ENCODE measurements around the gene YWHAE.
A peak's percentile ranks its signal among the peaks of the same experiment; 100 is the strongest.
"Not testable (repeated sequence)": the region's sequence is repeated elsewhere in the genome, so short reads cannot be mapped to it uniquely, and the experiment has no call there.

The YWHAE gene

DNA sequence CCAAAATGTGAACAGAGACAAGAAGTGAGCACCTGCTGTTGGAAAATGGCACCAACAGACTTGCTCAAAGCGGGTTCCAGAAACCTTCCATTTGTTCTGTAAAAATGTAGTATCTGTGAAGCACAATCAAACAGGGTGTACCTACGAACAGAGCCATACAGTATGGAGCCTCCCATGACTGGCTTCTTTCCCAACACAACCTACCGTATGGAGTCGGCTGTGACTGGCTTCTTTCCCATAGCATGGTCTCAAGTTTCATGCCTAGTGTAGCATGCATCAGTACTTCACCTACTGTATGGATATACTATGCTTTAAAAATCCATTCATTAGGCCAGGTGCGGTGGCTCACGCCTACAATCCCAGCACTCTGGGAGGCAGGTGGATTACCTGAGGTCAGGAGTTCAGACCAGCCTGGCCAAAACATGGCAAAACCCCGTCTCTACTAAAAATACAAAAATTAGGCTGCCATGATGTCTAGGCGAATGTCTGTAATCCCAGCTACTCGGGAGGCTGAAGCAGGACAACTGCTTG lies 26.2 kb downstream of the YWHAE start:
- no peak for DNase-seq (ENCODE audit: low read depth)

DNA sequence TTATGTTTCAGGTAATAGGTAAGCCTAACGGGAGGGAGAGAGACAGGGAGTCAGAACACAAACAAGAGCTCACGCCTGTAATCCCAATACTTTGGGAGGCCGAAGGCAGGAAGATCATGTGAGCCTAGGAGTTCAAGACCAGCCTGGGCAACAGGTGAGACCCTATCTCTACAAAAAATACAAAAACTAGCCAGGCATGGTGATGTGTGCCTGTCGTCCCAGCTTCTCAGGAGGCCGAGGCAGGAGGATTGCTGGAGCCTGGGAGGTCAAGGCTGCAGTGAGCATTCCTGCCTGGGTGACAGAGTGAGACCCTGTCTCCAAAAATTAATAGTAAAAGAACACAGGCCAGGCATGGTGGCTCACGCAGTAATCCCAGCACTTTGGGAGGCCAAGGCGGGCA lies 27.4 kb downstream of the YWHAE start:
- no peak for DNase-seq (ENCODE audit: low read depth)

GRCh38 chr17:1371893-1372590 lies 28.0 kb downstream of the YWHAE start:
- no peak for DNase-seq (ENCODE audit: low read depth)

- no peak for DNase-seq (ENCODE audit: low read depth)
These were observed 31.4 kb downstream of the YWHAE start for GRCh38 chr17:1368588-1368987.

GRCh38 chr17:1367351-1367745 lies 32.7 kb downstream of the YWHAE start:
- DNase-seq (ENCODE audit: low read depth): no peak

DNA sequence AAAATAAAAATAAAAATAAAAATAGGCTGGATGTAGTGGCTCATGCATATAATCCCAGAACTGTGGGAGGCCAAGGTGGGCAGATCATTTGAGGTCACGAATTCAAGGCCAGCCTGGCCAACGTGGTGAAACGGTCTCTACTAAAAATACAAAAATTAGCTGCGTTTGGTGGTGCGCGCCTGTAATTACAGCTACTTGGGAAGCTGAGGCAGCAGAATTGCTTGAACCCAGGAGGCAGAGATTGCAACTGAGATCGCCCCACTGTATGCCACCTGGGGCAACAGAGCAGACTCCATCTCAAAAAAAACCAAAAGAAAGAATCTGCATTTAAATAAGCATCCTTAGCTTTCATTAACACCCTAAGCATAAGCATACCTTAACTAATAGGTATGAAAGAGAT lies 33.8 kb downstream of the YWHAE start:
- no peak for DNase-seq (ENCODE audit: low read depth)

DNA sequence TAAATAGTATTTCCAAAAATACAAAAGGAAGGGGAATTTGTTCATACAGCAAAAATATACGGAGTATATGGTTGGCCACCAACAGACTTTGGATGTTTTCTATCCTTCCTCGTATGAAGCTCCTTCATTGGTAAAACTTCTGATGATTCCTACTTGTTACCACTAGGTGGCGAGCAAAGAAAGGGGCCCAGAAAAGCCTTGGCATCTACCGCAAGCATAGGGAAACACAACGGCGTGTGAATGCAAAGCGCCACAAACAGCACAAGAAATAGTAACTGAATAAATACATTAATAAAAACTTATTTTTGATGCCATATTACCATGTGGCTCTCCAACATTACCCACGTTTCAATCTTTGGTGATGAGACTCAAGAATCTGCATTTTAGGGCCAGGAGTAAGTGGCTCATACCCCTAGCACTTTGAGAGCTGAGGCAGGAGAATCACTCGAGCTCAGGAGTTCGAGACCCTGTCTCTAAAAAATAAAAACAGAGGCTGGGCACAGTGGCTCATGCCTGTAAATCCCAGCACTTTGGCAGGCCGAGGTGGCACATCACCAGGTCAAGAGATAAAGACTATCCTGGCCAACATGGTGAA lies 34.5 kb downstream of the YWHAE start:
- peak; percentile 43 for DNase-seq (ENCODE audit: low read depth)

- no peak for DNase-seq (ENCODE audit: low read depth)
These were observed 37.1 kb downstream of the YWHAE start for GRCh38 chr17:1362964-1363363.

- DNase-seq (ENCODE audit: low read depth): no peak
These were observed 37.8 kb downstream of the YWHAE start for GRCh38 chr17:1362065-1362848.

DNA sequence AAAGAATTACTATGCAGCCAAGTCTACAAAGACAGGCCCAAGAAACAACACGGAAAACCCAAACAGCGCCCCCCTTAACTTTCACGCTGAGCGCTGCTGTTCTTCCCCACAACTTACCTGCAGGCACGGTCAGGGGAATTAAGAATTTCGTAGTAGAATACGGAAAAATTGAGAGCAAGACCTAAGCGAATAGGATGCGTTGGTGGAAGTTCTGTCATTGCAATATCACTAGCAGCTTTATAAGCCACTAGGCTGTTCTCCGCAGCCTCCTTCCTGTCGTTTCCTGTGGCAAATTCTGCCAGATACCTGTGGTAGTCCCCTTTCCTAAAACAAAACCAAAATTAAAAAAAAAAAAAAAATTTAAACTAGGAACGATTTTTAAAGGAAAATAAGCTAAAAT lies 39.0 kb downstream of the YWHAE start:
- no peak for DNase-seq (ENCODE audit: low read depth)

- DNase-seq (ENCODE audit: low read depth): peak; percentile 28
These were observed 39.7 kb downstream of the YWHAE start for GRCh38 chr17:1360315-1360714.

DNA sequence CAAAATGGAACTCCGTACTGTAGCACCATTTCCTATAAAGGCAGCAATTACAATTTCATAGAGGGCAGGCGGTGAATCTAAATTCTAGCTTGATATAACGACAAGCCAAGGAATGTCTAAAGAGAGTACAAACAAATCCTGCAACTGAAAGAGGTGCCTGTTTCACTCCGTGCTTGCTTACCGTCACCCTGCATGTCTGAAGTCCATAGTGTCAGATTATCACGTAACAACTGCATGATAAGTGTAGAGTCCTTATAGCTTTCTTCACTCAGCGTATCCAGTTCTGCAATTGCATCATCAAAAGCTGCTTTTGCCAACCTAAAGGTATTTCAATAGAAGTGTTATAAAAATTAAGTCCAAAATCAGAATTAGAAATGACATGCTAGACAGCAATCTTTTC lies 46.0 kb downstream of the YWHAE start:
- DNase-seq (ENCODE audit: low read depth): no peak

- DNase-seq (ENCODE audit: low read depth): not testable (repeated sequence)
These were observed 47.5 kb downstream of the YWHAE start for GRCh38 chr17:1352530-1352929.

DNA sequence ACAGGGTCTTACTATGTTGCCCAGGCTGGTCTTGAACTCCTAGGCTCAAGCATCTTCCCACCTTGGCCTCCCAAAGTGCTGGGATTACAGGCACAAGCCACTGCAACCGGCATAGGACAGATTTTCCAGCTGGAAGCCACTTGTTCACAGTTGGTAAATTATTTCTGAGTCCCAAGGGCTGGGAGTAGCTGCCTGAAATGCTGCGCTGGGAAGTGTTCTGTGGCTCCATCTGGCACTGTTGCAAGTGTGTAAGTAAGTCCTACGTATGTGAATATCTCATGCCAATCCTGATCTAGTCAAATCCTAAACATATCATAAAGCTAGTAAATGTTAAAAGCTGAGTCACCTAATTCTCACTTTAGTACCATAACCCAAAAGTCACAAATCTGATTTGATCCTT lies 48.1 kb downstream of the YWHAE start:
- no peak for DNase-seq (ENCODE audit: low read depth)

DNA sequence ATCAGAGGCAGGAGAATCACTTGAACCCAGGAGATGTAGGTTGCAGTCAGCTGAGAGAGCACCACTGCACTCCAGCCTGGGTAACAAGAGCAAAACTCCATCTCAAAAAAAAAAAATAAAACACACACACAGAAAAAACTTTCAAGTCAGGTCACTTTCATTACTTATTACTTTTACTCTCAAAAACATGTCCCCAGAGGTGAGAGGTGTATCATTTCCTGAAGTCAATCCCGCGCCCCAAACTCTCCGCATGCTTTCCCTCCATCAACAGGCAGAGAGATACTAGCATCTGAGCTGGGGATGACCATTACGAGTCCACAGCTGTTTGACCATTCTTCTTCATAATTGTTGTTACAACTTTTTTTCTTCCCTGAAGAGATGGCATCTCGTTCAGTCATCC lies 48.7 kb downstream of the YWHAE start:
- DNase-seq (ENCODE audit: low read depth): no peak

GRCh38 chr17:1347589-1348323 lies 52.3 kb downstream of the YWHAE start:
- no peak for DNase-seq (ENCODE audit: low read depth)

- DNase-seq (ENCODE audit: low read depth): no peak
These were observed 55.5 kb downstream of the YWHAE start for GRCh38 chr17:1344521-1344920.

DNA sequence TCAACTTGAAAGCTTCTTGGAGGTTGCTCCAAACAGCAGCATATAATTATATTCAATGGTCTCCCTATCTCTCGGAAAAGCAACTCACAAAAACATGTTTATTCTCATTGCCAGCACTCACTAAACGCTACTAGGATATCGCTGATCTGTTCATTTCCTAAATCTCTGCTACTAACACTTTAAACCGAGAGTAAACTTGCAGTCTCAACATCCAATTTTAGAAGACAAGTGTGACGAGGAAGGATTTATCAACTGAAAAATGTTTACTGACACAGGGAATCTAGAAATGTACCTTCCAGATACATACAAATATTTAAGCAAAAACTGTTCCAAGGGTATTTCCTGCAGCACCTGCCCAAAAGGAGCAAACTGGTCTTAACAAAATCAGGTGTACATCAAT lies 56.5 kb downstream of the YWHAE start:
- no peak for DNase-seq (ENCODE audit: low read depth)

GRCh38 chr17:1340371-1340770 lies 59.7 kb downstream of the YWHAE start:
- DNase-seq (ENCODE audit: low read depth): no peak

DNA sequence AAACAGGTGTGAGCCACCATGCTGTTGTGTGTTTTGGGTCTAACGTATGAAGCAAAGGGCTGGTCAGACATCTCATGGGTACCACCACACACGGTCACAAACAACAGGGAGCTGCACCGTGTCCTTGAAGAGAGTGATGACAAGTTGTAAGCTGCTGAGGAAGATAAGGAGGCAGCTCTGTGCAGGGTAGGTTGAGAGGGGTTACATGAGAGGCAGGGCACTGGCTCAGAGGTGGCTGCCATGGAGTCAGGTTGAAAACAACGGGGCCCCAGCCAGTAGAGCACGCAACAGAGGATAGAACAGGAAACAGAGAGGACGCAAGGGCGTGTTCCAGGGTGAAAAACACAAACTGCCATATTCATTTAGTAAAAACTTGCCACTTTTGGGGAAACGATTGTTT lies 68.3 kb downstream of the YWHAE start:
- no peak for DNase-seq (ENCODE audit: low read depth)

GRCh38 chr17:1329745-1330343 lies 70.2 kb downstream of the YWHAE start:
- no peak for DNase-seq (ENCODE audit: low read depth)

- DNase-seq (ENCODE audit: low read depth): no peak
These were observed 71.6 kb downstream of the YWHAE start for GRCh38 chr17:1328437-1328836.

All from activated T-cell treated with anti-CD3 and anti-CD28 coated beads for 24 hours (primary cell).